GM12892 (cell line): Measurements from ENCODE around the gene HOXA5.

ENCODE experiments used
- DNase-seq: peaks from one replicate; pipeline ENCODE4 v3.0.0; 2011; ENCODE audit not compliant: insufficient read length
- FAIRE-seq: peaks from 2 replicates; lab custom pipeline; 2011; peaks lifted over from hg19 to GRCh38; lab: Jason Lieb, UNC
- POLR2A ChIP-seq: IDR thresholded peaks from 2 replicates; pipeline ENCODE4 v1.6.1; 2011; ENCODE audit warnings: low read depth, low read length, control low read depth
- POLR2AphosphoS5 ChIP-seq: IDR thresholded peaks from 2 replicates; pipeline ENCODE4 v1.6.1; 2011; ENCODE audit warnings: low read depth, low read length, control low read depth
- TAF1 ChIP-seq: IDR thresholded peaks from 2 replicates; pipeline ENCODE4 v1.6.1; 2011; ENCODE audit warnings: low read depth, mild to moderate bottlenecking, control low read depth, low read length, borderline replicate concordance

HOXA5 gene

GRCh38 chr7:27126596-27127327, 16.7 kb downstream of the HOXA5 start:
- DNase-seq (no peak), FAIRE-seq (no peak)
- no peak for TF ChIP-seq TAF1
- TF ChIP-seq POLR2A, result no peak
- no peak for TF ChIP-seq POLR2AphosphoS5

- no peak for TF ChIP-seq POLR2AphosphoS5
- no peak for TF ChIP-seq POLR2A
- TF ChIP-seq TAF1, result no peak
- no peak for DNase-seq
- FAIRE-seq, result no peak
Observed at GRCh38 chr7:27125986-27126394, 17.5 kb downstream of the HOXA5 start.

GRCh38 chr7:27124902-27125689, 18.4 kb downstream of the HOXA5 start:
- DNase-seq (no peak), FAIRE-seq (no peak)
- TF ChIP-seq POLR2AphosphoS5 (no peak), TAF1 (no peak), POLR2A (no peak)

GRCh38 chr7:27124096-27124901, 19.2 kb downstream of the HOXA5 start:
- DNase-seq (no peak), FAIRE-seq (no peak)
- no peak for TF ChIP-seq POLR2A
- TF ChIP-seq POLR2AphosphoS5, result no peak
- TF ChIP-seq TAF1, result no peak

GRCh38 chr7:27123477-27124053, 19.9 kb downstream of the HOXA5 start:
- FAIRE-seq, result no peak
- DNase-seq, result no peak
- no peak for TF ChIP-seq POLR2A
- TF ChIP-seq POLR2AphosphoS5, result no peak
- TF ChIP-seq TAF1, result no peak

- no peak for DNase-seq
- TF ChIP-seq TAF1, result no peak
- no peak for TF ChIP-seq POLR2A
- TF ChIP-seq POLR2AphosphoS5, result no peak
- no peak for FAIRE-seq
Observed at GRCh38 chr7:27123007-27123476, 20.4 kb downstream of the HOXA5 start.

GRCh38 chr7:27122077-27122910, 21.2 kb downstream of the HOXA5 start:
- FAIRE-seq (no peak), DNase-seq (no peak)
- TF ChIP-seq POLR2A (no peak), TAF1 (no peak), POLR2AphosphoS5 (no peak)

- FAIRE-seq, result no peak
Observed at GRCh38 chr7:27121684-27122076, 21.8 kb downstream of the HOXA5 start.

GRCh38 chr7:27119412-27119911, 24.0 kb downstream of the HOXA5 start:
- DNase-seq, result no peak
- TF ChIP-seq POLR2AphosphoS5, result no peak
- TF ChIP-seq POLR2A, result no peak
- no peak for TF ChIP-seq TAF1
- FAIRE-seq, result no peak

More at GRCh38 chr7:27121684-27122076, 21.8 kb downstream of the HOXA5 start:
- TF ChIP-seq POLR2A (no peak), TAF1 (no peak), POLR2AphosphoS5 (no peak)
- no peak for DNase-seq

GRCh38 chr7:27118580-27118979, 24.9 kb downstream of the HOXA5 start:
- DNase-seq (no peak), FAIRE-seq (no peak)
- TF ChIP-seq TAF1 (no peak), POLR2A (no peak), POLR2AphosphoS5 (no peak)
